Subcutaneous abdominal adipose tissue (tissue), 5 donors: ENCODE measurements around the gene RAG2.
"Not testable (repeated sequence)": the region's sequence is repeated elsewhere in the genome, so short reads cannot be mapped to it uniquely, and the experiment has no call there.

Source experiments
- H3K27ac ChIP-seq: one replicate; pipeline ENCODE4 v1.7.0; 2013; ENCODE audit warnings: low read depth, mild to moderate bottlenecking, inconsistent platforms, low read length, moderate library complexity
- H3K27me3 ChIP-seq, 5 donors: one replicate each; pipeline ENCODE4 v1.7.0; 2013; ENCODE audit warnings: low read length in 5 of 5, inconsistent platforms in 1 of 5; ENCODE audit not compliant: control insufficient read depth in 5 of 5, insufficient read depth in 4 of 5
- H3K36me3 ChIP-seq, 5 donors: one replicate each; pipeline ENCODE4 v1.7.0; 2013; ENCODE audit warnings: low read length in 5 of 5; ENCODE audit not compliant: control insufficient read depth in 5 of 5, insufficient read depth in 5 of 5
- H3K4me1 ChIP-seq, 5 donors: one replicate each; pipeline ENCODE4 v1.7.0; 2013; ENCODE audit warnings: low read length in 5 of 5, mild to moderate bottlenecking in 3 of 5, moderate library complexity in 1 of 5; ENCODE audit not compliant: control insufficient read depth in 5 of 5, insufficient read depth in 5 of 5
- H3K4me3 ChIP-seq, 5 donors: one replicate each; pipeline ENCODE4 v1.7.0; 2013; ENCODE audit warnings: low read length in 5 of 5, low read depth in 1 of 5
- H3K9ac ChIP-seq, 5 donors: one replicate each; pipeline ENCODE4 v1.7.0; 2013; ENCODE audit warnings: low read length in 5 of 5, mild to moderate bottlenecking in 4 of 5, moderate library complexity in 3 of 5
- H3K9me3 ChIP-seq, 5 donors: one replicate each; pipeline ENCODE4 v1.7.0; 2013; ENCODE audit warnings: low read length in 5 of 5; ENCODE audit not compliant: control insufficient read depth in 5 of 5
- donor health status: healthy.
- donor health status: healthy.
- donor health status: healthy.
- donor health status: healthy.
- donor health status: healthy.

The RAG2 gene

DNA sequence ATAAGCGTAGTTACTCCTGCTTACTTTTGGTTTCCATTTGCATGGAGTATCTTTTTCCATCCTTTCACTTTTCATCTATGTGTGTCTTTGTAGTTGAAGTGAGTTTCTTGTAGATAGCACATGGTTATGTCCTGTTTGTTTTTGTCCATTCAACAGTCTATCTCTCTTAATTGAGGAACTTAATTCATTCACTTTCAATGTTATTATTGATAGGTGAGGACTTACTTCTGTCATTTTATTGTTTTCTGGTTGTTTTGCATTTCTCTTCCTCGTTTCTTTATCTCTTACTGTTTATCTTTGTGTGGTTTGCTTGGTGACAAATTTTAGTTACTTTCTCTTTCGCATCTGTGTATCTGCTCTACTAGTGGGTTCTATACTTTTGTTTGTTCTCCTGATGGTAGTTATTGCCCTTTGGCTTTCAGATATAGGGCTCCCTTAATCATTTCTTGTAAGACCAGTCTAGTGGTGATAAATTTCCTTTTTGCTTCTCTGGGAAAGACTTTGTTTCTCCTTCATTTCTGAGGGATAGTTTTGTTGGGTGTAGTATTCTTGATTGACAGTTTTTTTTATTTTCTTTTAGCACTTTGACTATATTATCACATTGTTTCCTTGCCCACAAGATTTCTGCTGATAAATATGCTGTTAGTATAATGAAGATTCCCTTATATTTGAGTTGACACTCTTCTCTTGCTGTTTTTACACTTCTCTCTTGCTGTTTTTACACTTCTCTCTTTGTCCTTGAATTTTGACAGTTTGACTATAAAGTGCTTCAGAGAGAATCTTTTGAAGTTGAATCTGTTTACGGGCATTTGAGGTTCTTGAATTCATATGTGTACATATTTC, 39.2 kb downstream of the RAG2 start:
- H3K4me3 ChIP-seq = no peak overlapping the region
- H3K27me3 ChIP-seq = peaks cover 0 to 3% (median 0%) of the 10 kb centered on the region in 5 donors
- H3K27ac ChIP-seq = no peak overlapping the region
- H3K36me3 ChIP-seq = no peaks in the 10 kb centered on the region
- no peak overlapping the region for H3K9ac ChIP-seq
- peaks cover 0 to 7% (median 0%) of the 10 kb centered on the region in 5 donors for H3K9me3 ChIP-seq
- no peaks in the 10 kb centered on the region for H3K4me1 ChIP-seq

DNA sequence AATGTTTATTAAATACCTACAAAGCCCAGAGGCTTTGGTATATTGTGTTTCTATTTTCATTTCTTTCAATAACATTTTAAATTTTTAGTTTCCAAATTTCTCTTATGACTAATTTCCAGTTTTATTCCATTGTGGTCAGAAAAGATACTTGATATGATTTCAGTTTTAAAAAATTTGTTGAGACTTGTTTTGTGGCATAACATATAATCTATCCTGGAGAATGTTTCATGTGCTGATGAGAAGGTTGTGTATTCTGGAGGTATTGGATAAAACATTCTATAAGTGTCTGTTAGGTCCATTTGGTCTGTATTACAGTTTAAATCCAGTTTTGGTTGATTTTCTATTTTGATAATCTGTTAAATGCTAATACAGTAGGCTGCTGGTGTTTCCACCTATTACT, 40.0 kb downstream of the RAG2 start:
- no peak overlapping the region for H3K4me3 ChIP-seq
- peaks cover 0 to 7% (median 0%) of the 10 kb centered on the region in 5 donors for H3K9me3 ChIP-seq
- H3K9ac ChIP-seq = no peak overlapping the region
- peaks cover 0 to 3% (median 0%) of the 10 kb centered on the region in 5 donors for H3K27me3 ChIP-seq
- no peaks in the 10 kb centered on the region for H3K36me3 ChIP-seq
- H3K27ac ChIP-seq = no peak overlapping the region
- no peaks in the 10 kb centered on the region for H3K4me1 ChIP-seq

DNA sequence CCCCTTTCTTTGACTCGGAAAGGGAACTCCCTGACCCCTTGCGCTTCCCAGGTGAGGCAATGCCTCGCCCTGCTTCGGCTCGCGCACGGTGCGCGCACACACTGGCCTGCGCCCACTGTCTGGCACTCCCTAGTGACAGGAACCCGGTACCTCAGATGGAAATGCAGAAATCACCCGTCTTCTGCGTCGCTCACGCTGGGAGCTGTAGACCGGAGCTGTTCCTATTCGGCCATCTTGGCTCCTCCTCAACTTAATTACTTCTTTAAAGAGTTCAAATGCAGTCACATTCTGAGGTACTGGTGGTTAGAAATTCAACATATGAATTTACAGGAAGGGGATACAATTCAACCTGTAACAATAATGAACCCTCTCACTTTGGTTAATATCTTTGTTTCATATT, 40.6 kb downstream of the RAG2 start:
- H3K9me3 ChIP-seq, H3K27me3 ChIP-seq, H3K36me3 ChIP-seq, H3K9ac ChIP-seq, H3K27ac ChIP-seq, H3K4me3 ChIP-seq, H3K4me1 ChIP-seq: not testable (repeated sequence)

DNA sequence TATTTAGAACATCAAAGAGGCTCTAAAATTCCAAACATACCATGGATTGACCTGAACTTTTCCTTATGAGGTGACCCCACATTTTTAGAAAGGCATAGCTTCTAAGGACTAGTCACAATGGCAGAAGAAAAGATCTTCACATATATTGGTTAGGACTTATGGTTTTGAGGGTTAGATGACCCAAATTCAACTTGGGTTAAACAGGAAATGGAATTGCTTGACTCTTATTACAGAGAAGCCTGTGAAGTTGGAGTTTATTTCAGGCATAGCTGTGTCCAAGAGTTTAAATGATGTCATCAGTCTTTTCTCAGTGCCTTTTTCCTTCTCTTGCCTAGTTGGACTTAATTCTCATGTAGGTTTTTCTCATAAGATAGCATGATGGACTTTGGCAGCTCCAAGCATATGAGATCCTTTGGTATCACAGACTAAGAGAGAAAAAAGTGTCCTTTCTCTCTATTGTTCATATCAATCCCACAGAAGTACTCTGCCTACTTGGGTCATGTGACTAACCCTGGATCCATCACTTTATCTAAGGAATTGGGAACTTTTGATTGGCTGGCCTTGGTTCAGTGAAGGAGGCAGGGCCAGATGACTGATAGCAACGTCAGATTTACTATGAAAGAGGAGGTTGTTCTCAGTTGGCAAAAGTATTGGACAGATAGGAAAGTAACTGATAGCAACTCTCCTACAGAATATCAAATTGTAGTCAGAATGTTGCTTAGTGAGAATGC, 47.5 kb downstream of the RAG2 start:
- Histone ChIP-seq H3K36me3 (no peaks in the 10 kb centered on the region), H3K4me1 (no peaks in the 10 kb centered on the region), H3K27ac (no peak overlapping the region), H3K27me3 (no peaks in the 10 kb centered on the region), H3K9ac (no peak overlapping the region), H3K9me3 (no peaks in the 10 kb centered on the region), H3K4me3 (no peak overlapping the region)
